Thyroid gland (tissue), 4 donors: ENCODE results near the gene NDUFA6. TPM values are rescaled to one million over a fixed set of nuclear protein-coding genes. Genes with fewer than 3 reads are reported as not detected.
"Not testable (repeated sequence)": the region's sequence is repeated elsewhere in the genome, so short reads cannot be mapped to it uniquely, and the experiment has no call there.

Experiments used
- DNase-seq, 2 donors: peaks; one replicate each; pipeline ENCODE4 v3.0.0-alpha.2; 2019
- H3K27ac ChIP-seq, 3 donors: fragments of 200-600 bp; sonication (generic); 1 replicate in 2 of 3; 2 replicates in 1 of 3; pipeline ENCODE4 v1.5.1; 2016 to 2019; ENCODE audit warnings: mild to moderate bottlenecking in 1 of 3, moderate library complexity in 1 of 3
- H3K27me3 ChIP-seq: fragments of 200-600 bp; sonication (generic); one replicate; pipeline ENCODE4 v1.5.1; 2019
- H3K36me3 ChIP-seq, 2 donors: fragments of 200-600 bp; sonication (generic); one replicate each; pipeline ENCODE4 v1.5.1; 2016 to 2019
- H3K4me1 ChIP-seq, 2 donors: fragments of 200-600 bp; sonication (generic); one replicate each; pipeline ENCODE4 v1.5.1; 2017 to 2019
- H3K4me3 ChIP-seq, 3 donors: fragments of 200-600 bp; sonication (generic); replicated peaks in 1 of 3; 1 replicate in 2 of 3; 2 replicates in 1 of 3; pipeline ENCODE4 v1.5.1; 2016; ENCODE audit warnings: mild to moderate bottlenecking in 1 of 3
- H3K9me3 ChIP-seq: fragments of 200-600 bp; sonication (generic); one replicate; pipeline ENCODE4 v1.5.1; 2017
- CTCF ChIP-seq, 6 experiments: fragments of 200-600 bp in 3 of 6; fragments of 450-650 bp in 3 of 6; sonication (generic) in 3 of 6; IDR thresholded peaks; one replicate each; pipeline ENCODE4 v1.5.1; 2016 to 2019; ENCODE audit warnings: antibody characterized with exemption in 6 of 6, mild to moderate bottlenecking in 2 of 6, inconsistent platforms in 1 of 6, moderate library complexity in 1 of 6
- POLR2A ChIP-seq, 2 donors: fragments of 450-650 bp; IDR thresholded peaks; one replicate each; pipeline ENCODE4 v1.6.1; 2017; ENCODE audit warnings: antibody characterized with exemption in 2 of 2, mild to moderate bottlenecking in 2 of 2, moderate library complexity in 1 of 2
- WGBS, 2 donors: methylation state at CpG; one replicate each; pipeline ENCODE4 v1.1.5; 2017; 5-methylcytosine and 5-hydroxymethylcytosine counted together
- intact Hi-C: fragments of 100-400 bp; cut with DNase I; formaldehyde crosslinking; loops from one replicate; pipeline ENCODE4 v1.15.1; 2023
- total RNA-seq, 4 donors: library from RNA; depleted of rRNA; stranded (reverse); fragments of >200 nt; gene quantifications; one replicate each; pipeline ENCODE4 v1.2.3, GENCODE V29; 2016

The NDUFA6 gene
- total RNA-seq, 4 donors from 2014 or later = 32.9 to 85.6 (median 73.4) TPM

GRCh38 chr22:42074132-42074811 lies 16.3 kb downstream of the NDUFA6 start, which contains the start of gene PHETA2:
PHETA2 (plus strand) TSS chr22:42074248; CDS start chr22:42077294, 3,046 bp downstream.
- Histone ChIP-seq H3K9me3 (no peaks in the 10 kb centered on the region), H3K4me1 (peaks cover 35 to 47% of the 10 kb centered on the region in 2 donors), H3K27ac (peak within 1 kb of the TSS; percentile 73 to 89 (median 87)), H3K4me3 (peak within 1 kb of the TSS; percentile 22 to 61 (median 37)), H3K27me3 (no peaks in the 10 kb centered on the region), H3K36me3 (peaks cover 0 to 5% of the 10 kb centered on the region in 2 donors)
- peak; percentile 45 for DNase-seq
- 1 to 18% methylated on average over 2 to 16 of the region's 55 CpGs for WGBS, 2 donors
- intact Hi-C loops = loop anchor here (10.0 kb wide), 1 partner anchor 119 kb away; the partner anchor contains the start of gene SMIM45
- TF ChIP-seq CTCF (IDR thresholded peaks at IDR 0.05) (peak in 4 of 6 experiments; percentile 14 to 37 (median 32)), POLR2A (IDR thresholded peaks at IDR 0.05) (no peak)

- TF ChIP-seq POLR2A (IDR thresholded peaks at IDR 0.05) (no peak), CTCF (IDR thresholded peaks at IDR 0.05) (no peak)
- Histone ChIP-seq H3K4me1 (peaks cover 29 to 41% of the 10 kb centered on the region in 2 donors), H3K27me3 (no peaks in the 10 kb centered on the region), H3K4me3 (peak overlapping the region in 1 of 3 donors; percentile 61), H3K9me3 (no peaks in the 10 kb centered on the region), H3K27ac (peak overlapping the region in 2 of 3 donors; percentile 87 to 89), H3K36me3 (peaks cover 0 to 5% of the 10 kb centered on the region in 2 donors)
- intact Hi-C loops = loop anchor here (10.0 kb wide), 1 partner anchor 119 kb away; the partner anchor contains the start of gene SMIM45
- WGBS, 2 donors = 68 to 75% methylated on average over 14 of the region's 14 CpGs
- DNase-seq = no peak
Measured at GRCh38 chr22:42073621-42074041, 16.9 kb downstream of the NDUFA6 start.

DNA sequence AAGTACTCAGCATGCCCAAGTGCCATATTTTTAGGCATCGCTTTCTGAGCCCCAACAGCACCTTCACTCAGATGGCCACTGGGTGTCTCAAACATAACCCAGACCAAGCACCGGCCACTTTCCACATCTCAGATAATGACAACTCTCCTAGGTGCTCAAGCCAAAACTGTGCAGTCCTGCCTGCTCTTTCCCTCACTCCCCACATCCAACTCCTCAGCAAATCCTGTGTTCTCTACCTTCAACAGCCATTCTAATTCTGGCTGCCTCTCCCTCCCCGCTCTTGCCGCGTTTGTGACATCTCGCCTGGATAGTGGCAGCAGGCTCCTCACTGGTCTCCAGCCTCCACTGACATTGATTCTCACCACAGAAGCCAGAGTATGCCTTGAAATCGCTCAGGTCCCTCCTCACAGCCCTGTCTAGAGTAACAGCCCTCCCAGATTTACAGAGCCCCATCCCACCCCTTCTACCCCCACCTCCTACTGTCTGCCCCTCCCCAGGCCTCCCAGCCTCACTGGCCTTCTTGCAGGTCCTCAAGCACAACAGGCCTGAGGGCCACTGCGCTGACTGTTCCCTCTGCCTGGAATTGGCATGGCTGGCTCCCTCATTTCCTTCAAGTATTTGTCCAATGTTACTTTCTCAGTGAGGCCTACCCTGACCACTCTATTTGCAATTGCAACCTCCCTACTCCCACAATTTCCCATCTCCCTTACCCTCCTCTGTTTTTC lies 17.8 kb downstream of the NDUFA6 start:
- Histone ChIP-seq H3K27me3 (no peaks in the 10 kb centered on the region), H3K27ac (no peak overlapping the region), H3K9me3 (no peaks in the 10 kb centered on the region), H3K4me1 (peaks cover 25 to 33% of the 10 kb centered on the region in 2 donors), H3K36me3 (peaks cover 0 to 5% of the 10 kb centered on the region in 2 donors), H3K4me3 (no peak overlapping the region)
- no peak for DNase-seq
- intact Hi-C loops = loop anchor here (10.0 kb wide), 1 partner anchor 118 kb away; the partner anchor contains the start of gene SMIM45
- TF ChIP-seq POLR2A (IDR thresholded peaks at IDR 0.05) (no peak), CTCF (IDR thresholded peaks at IDR 0.05) (no peak)
- 82 to 85% methylated on average over 8 of the region's 8 CpGs for WGBS, 2 donors

DNA sequence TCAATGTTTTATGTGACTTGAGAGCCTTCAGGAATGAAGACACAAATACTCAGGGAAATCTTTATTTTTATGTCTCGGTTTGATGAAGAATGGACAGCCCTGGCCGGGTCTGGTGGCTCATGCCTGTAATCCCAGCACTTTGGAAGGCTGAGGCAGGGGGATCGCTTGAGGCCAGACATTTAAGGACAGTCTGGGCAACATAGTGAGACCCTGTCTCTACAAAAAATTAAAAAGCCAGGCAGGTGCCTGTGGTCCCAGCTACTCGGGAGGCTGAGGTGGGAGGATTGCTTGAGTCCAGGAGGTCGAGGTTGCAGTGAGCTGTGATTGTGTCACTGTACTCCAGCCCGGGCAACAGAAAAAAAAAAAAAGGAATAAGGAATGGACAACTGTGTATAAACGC lies 19.1 kb downstream of the NDUFA6 start:
- H3K4me3 ChIP-seq, DNase-seq, H3K9me3 ChIP-seq, H3K27me3 ChIP-seq: not testable (repeated sequence)
- Histone ChIP-seq H3K36me3 (peaks cover 0 to 12% of the 10 kb centered on the region in 2 donors), H3K4me1 (peaks cover 25 to 31% of the 10 kb centered on the region in 2 donors), H3K27ac (peak overlapping the region in 2 of 3 donors; percentile 56 to 84)
- intact Hi-C loops = loop anchor here (10.0 kb wide), 1 partner anchor 117 kb away; the partner anchor contains the start of gene SMIM45
- 80 to 84% methylated on average over 7 of the region's 7 CpGs for WGBS, 2 donors
